ENCODE data around the gene RNF207. TPM values are rescaled to one million over a fixed set of nuclear protein-coding genes. Genes with fewer than 3 reads are reported as not detected.
A peak's percentile ranks its signal among the peaks of the same experiment; 100 is the strongest.

RNF207 gene
- total RNA-seq, 1 donor = 42.7 TPM

DNA sequence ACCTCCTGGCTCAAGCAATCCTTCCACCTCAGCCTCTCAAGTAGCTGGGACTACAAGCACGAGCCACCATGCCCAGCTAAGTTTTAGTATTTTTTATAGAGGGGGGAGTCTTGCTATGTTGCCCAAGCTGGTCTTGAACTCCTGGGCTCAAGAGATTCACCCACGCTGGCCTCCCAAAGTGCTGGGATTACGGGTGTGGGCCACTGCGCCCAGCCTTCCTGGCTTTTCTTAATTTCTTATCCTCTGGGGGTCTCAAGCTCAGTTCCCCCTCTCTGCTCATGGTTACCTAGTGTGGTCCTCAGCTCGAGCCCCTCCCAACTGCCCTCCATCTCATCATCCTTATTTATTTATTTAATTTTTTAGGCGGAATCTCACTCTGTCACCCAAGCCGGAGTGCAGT lies 3.7 kb upstream of the RNF207 start:
- Histone ChIP-seq H3K9me3 (ENCODE audit: low read depth, low read length) (no peaks in the 10 kb centered on the region), H3K4me1 (ENCODE audit: insufficient read depth, low read length) (peaks cover 18% of the 10 kb centered on the region), H3K79me2 (ENCODE audit: insufficient read depth, low read length) (peaks cover 25% of the 10 kb centered on the region), H4K20me1 (ENCODE audit: insufficient read depth, low read length) (peaks cover 10% of the 10 kb centered on the region), H3K27me3 (ENCODE audit: insufficient read depth, low read length) (no peaks in the 10 kb centered on the region), H3K27ac (ENCODE audit: low read depth, low read length) (no peak overlapping the region), H3K4me2 (ENCODE audit: insufficient read depth, low read length) (no peak overlapping the region), H2AFZ (ENCODE audit: low read length) (no peak overlapping the region), H3K4me3 (ENCODE audit: insufficient read depth, low read length) (no peak overlapping the region), H3K36me3 (ENCODE audit: insufficient read depth, low read length) (peaks cover 3% of the 10 kb centered on the region)
- DNase-seq (ENCODE audit: insufficient read length, low spot score, missing footprints) = no peak
- TF ChIP-seq, protein P1, sequence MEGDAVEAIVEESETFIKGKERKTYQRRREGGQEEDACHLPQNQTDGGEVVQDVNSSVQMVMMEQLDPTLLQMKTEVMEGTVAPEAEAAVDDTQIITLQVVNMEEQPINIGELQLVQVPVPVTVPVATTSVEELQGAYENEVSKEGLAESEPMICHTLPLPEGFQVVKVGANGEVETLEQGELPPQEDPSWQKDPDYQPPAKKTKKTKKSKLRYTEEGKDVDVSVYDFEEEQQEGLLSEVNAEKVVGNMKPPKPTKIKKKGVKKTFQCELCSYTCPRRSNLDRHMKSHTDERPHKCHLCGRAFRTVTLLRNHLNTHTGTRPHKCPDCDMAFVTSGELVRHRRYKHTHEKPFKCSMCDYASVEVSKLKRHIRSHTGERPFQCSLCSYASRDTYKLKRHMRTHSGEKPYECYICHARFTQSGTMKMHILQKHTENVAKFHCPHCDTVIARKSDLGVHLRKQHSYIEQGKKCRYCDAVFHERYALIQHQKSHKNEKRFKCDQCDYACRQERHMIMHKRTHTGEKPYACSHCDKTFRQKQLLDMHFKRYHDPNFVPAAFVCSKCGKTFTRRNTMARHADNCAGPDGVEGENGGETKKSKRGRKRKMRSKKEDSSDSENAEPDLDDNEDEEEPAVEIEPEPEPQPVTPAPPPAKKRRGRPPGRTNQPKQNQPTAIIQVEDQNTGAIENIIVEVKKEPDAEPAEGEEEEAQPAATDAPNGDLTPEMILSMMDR (IDR thresholded peaks at IDR 0.05; ENCODE audit: extremely low read depth, low read depth, low read length) = no peak

DNA sequence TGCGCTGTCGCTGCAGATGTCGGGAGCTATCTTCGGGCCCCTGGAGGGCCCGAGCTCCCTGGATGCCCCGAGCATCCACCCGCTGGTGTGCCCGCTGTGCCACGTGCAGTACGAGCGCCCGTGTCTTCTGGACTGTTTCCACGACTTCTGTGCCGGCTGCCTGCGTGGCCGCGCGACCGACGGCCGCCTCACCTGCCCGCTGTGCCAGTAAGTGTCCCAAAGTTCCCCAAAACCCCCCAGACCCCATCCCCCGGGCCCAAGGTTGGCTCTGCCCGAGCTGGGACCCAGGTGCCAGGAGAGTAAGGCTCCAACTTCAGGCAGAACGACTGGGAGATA lies 569 bp downstream of the RNF207 start:
- DNase-seq (ENCODE audit: insufficient read length, low spot score, missing footprints) = no peak
- H3K36me3 ChIP-seq (ENCODE audit: insufficient read depth, low read length) = no peaks in the 10 kb centered on the region
- peak overlapping the region; percentile 81 for H3K4me2 ChIP-seq (ENCODE audit: insufficient read depth, low read length)
- H3K79me2 ChIP-seq (ENCODE audit: insufficient read depth, low read length) = no peaks in the 10 kb centered on the region
- no peaks in the 10 kb centered on the region for H4K20me1 ChIP-seq (ENCODE audit: insufficient read depth, low read length)
- no peaks in the 10 kb centered on the region for H3K9me3 ChIP-seq (ENCODE audit: low read depth, low read length)
- H3K27ac ChIP-seq (ENCODE audit: low read depth, low read length) = no peak overlapping the region
- TF ChIP-seq, protein P1 (IDR thresholded peaks at IDR 0.05; ENCODE audit: extremely low read depth, low read depth, low read length) = no peak
- peak overlapping the region; percentile 74 for H2AFZ ChIP-seq (ENCODE audit: low read length)
- no peaks in the 10 kb centered on the region for H3K4me1 ChIP-seq (ENCODE audit: insufficient read depth, low read length)
- peak overlapping the region; percentile 74 for H3K4me3 ChIP-seq (ENCODE audit: insufficient read depth, low read length)
- no peaks in the 10 kb centered on the region for H3K27me3 ChIP-seq (ENCODE audit: insufficient read depth, low read length)

DNA sequence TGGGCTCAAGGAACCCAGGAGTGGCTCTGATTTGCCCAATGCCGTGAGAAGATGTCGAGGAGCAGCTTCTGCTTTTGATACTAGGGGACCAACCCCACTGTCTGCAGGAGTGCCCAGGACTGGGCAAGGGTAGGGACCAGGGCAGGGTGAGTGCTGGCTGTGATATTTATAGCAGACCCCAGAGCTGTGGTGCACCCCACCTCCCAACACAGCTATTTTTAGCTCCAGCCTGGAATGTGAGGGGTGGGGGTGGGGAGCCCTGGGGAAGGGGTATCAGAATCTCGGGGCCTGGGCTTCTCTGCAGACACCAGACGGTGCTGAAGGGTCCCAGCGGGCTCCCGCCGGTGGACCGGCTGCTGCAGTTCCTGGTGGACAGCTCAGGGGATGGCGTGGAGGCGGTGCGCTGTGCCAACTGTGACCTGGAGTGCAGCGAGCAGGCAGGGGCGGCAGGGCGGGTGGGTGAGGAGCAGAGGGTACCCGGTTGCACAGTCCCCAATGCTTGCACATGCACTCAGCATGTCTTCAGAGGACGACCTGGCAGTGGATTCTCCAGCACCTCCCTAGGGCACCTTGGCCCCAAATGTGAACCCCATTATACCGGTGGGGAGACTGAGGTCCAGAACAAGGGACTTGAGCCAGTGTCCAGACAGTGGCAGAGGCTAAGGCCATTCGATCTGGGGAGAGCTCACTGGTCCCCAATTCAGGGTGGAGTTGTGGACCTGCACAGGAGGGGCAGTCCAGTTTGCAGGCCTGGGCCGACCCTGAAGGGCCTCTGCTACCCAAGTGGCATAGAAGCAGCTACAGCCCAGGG lies 1.4 kb downstream of the RNF207 start:
- H3K4me3 ChIP-seq (ENCODE audit: insufficient read depth, low read length) = no peak overlapping the region
- H4K20me1 ChIP-seq (ENCODE audit: insufficient read depth, low read length) = no peaks in the 10 kb centered on the region
- H3K4me2 ChIP-seq (ENCODE audit: insufficient read depth, low read length) = no peak overlapping the region
- TF ChIP-seq, protein P1 (IDR thresholded peaks at IDR 0.05; ENCODE audit: extremely low read depth, low read depth, low read length) = no peak
- H3K27me3 ChIP-seq (ENCODE audit: insufficient read depth, low read length) = no peaks in the 10 kb centered on the region
- H3K4me1 ChIP-seq (ENCODE audit: insufficient read depth, low read length) = no peaks in the 10 kb centered on the region
- H3K36me3 ChIP-seq (ENCODE audit: insufficient read depth, low read length) = no peaks in the 10 kb centered on the region
- H3K9me3 ChIP-seq (ENCODE audit: low read depth, low read length) = no peaks in the 10 kb centered on the region
- peak; percentile 71 for DNase-seq (ENCODE audit: insufficient read length, low spot score, missing footprints)
- no peak overlapping the region for H2AFZ ChIP-seq (ENCODE audit: low read length)
- no peaks in the 10 kb centered on the region for H3K79me2 ChIP-seq (ENCODE audit: insufficient read depth, low read length)
- no peak overlapping the region for H3K27ac ChIP-seq (ENCODE audit: low read depth, low read length)

DNA sequence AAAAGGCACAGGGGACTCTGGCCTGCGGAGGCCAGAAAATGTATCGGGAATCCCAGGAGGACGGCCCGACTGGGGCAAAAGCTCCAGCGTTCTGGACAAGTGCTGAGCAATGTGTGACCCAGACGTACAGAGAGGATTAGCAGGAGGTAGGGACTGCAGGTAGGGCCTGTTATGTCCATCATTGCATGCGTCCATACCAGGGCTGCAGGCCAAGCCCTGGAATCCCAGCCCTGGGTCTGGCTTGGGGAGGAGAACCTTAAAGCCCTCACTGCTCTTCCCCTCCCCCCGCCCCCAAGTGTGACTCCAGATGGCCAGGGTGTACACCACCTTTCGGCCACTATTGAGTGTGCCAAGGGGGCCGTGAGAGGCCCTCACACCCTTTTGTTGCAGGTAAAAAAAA lies 2.0 kb downstream of the RNF207 start:
- Histone ChIP-seq H3K36me3 (ENCODE audit: insufficient read depth, low read length) (peaks cover 3% of the 10 kb centered on the region), H3K79me2 (ENCODE audit: insufficient read depth, low read length) (no peaks in the 10 kb centered on the region), H3K4me1 (ENCODE audit: insufficient read depth, low read length) (no peaks in the 10 kb centered on the region), H4K20me1 (ENCODE audit: insufficient read depth, low read length) (no peaks in the 10 kb centered on the region), H2AFZ (ENCODE audit: low read length) (no peak overlapping the region), H3K9me3 (ENCODE audit: low read depth, low read length) (no peaks in the 10 kb centered on the region), H3K27me3 (ENCODE audit: insufficient read depth, low read length) (no peaks in the 10 kb centered on the region), H3K4me2 (ENCODE audit: insufficient read depth, low read length) (no peak overlapping the region), H3K4me3 (ENCODE audit: insufficient read depth, low read length) (no peak overlapping the region), H3K27ac (ENCODE audit: low read depth, low read length) (no peak overlapping the region)
- TF ChIP-seq, protein P1 (IDR thresholded peaks at IDR 0.05; ENCODE audit: extremely low read depth, low read depth, low read length) = no peak
- DNase-seq (ENCODE audit: insufficient read length, low spot score, missing footprints) = peak; percentile 85

All from osteoblast (primary cell).